SKM-1 (cell line): ENCODE results near the gene EZH2.

ENCODE experiments used
- DNase-seq: peaks from one replicate; lab custom pipeline; 2025; ENCODE audit not compliant: unreplicated experiment; lab: John Stamatoyannopoulos, UW

The EZH2 gene

GRCh38 chr7:148858489-148858888, 25.6 kb downstream of the EZH2 start:
- DNase-seq = no peak

GRCh38 chr7:148856891-148857290, 27.2 kb downstream of the EZH2 start:
- no peak for DNase-seq

- no peak for DNase-seq
Measured at GRCh38 chr7:148856578-148856881, 27.6 kb downstream of the EZH2 start.

- no peak for DNase-seq
Measured at GRCh38 chr7:148854983-148855382, 29.1 kb downstream of the EZH2 start.

- DNase-seq = no peak
Measured at GRCh38 chr7:148852272-148852671, 31.8 kb downstream of the EZH2 start.

GRCh38 chr7:148850564-148850963, 33.5 kb downstream of the EZH2 start:
- DNase-seq = no peak

GRCh38 chr7:148849393-148850098, 34.5 kb downstream of the EZH2 start:
- DNase-seq = no peak

- no peak for DNase-seq
Measured at GRCh38 chr7:148847815-148848734, 36.0 kb downstream of the EZH2 start.

GRCh38 chr7:148838905-148839304, 45.2 kb downstream of the EZH2 start:
- no peak for DNase-seq

- DNase-seq = no peak
Measured at GRCh38 chr7:148835854-148836253, 48.2 kb downstream of the EZH2 start.

- DNase-seq = no peak
Measured at GRCh38 chr7:148834605-148835004, 49.5 kb downstream of the EZH2 start.

GRCh38 chr7:148831782-148832181, 52.3 kb downstream of the EZH2 start:
- no peak for DNase-seq

GRCh38 chr7:148830897-148831692, 53.0 kb downstream of the EZH2 start:
- DNase-seq = no peak

GRCh38 chr7:148828965-148829364, 55.1 kb downstream of the EZH2 start:
- DNase-seq = no peak

- no peak for DNase-seq
Measured at GRCh38 chr7:148825338-148825737, 58.8 kb downstream of the EZH2 start.

- no peak for DNase-seq
Measured at GRCh38 chr7:148824864-148825263, 59.2 kb downstream of the EZH2 start.

GRCh38 chr7:148821422-148821821, 62.7 kb downstream of the EZH2 start:
- DNase-seq = no peak

- no peak for DNase-seq
Measured at GRCh38 chr7:148819697-148820360, 64.3 kb downstream of the EZH2 start.

GRCh38 chr7:148815612-148816011, 68.5 kb downstream of the EZH2 start:
- DNase-seq = no peak

GRCh38 chr7:148814922-148815559, 69.0 kb downstream of the EZH2 start:
- no peak for DNase-seq

GRCh38 chr7:148813890-148814289, 70.2 kb downstream of the EZH2 start:
- DNase-seq = no peak
